GM12874 (cell line): ENCODE data around the gene PI16.

Experiments used
- TF ChIP-seq, protein P1 (sequence below): IDR thresholded peaks from 2 replicates; pipeline ENCODE4 v1.5.1; 2011; ENCODE audit warnings: low read depth, mild to moderate bottlenecking, control low read depth, low read length, moderate library complexity; ENCODE audit not compliant: insufficient read depth

Gene PI16

GRCh38 chr6:36979347-36979742 lies 24.8 kb downstream of the PI16 start:
- TF ChIP-seq, protein P1, sequence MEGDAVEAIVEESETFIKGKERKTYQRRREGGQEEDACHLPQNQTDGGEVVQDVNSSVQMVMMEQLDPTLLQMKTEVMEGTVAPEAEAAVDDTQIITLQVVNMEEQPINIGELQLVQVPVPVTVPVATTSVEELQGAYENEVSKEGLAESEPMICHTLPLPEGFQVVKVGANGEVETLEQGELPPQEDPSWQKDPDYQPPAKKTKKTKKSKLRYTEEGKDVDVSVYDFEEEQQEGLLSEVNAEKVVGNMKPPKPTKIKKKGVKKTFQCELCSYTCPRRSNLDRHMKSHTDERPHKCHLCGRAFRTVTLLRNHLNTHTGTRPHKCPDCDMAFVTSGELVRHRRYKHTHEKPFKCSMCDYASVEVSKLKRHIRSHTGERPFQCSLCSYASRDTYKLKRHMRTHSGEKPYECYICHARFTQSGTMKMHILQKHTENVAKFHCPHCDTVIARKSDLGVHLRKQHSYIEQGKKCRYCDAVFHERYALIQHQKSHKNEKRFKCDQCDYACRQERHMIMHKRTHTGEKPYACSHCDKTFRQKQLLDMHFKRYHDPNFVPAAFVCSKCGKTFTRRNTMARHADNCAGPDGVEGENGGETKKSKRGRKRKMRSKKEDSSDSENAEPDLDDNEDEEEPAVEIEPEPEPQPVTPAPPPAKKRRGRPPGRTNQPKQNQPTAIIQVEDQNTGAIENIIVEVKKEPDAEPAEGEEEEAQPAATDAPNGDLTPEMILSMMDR = peak; percentile 58; the same call in 1 of the 2 replicates

GRCh38 chr6:36980129-36980528 lies 25.6 kb downstream of the PI16 start:
- TF ChIP-seq, protein P1 = no peak

DNA sequence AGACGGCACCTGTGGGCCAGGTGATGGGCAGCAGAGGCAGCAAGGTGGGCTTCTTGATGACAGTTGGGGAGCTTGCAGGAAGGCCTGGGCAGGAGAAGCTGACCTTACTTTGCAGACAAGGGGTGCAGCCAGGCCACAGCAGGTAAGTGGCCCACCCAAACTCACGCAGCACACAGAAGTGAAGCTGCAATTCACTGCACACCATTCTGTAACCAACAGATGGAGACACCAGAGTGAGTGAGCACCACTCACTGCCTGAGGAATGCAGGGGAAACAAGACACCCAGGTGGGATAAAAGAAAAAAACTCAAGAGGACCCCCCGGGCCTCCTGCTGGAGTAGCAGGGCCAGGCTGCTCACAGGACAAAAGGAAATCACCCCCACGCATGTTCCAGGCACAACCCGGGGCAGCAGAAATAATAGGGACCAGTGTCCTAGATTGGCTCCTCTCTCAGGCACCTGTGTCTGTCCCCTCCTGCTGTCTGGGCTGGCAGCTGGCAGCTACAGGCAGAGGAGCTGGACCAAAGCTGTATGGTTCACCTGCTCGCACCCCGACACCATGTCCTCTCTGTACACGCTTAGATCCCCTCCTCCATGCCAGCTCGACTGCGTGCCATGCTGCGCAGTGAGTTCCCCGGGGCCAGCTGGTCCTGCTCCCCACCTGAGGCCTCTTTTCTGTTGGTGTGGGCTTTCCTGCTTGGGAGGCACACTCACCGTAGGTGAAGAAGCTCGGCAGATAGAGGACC lies 26.5 kb downstream of the PI16 start:
- TF ChIP-seq, protein P1 = no peak

GRCh38 chr6:36983538-36983937 lies 29.0 kb downstream of the PI16 start:
- TF ChIP-seq, protein P1 = no peak

- TF ChIP-seq, protein P1 = no peak
Observed at GRCh38 chr6:36984581-36985416, 30.3 kb downstream of the PI16 start.

DNA sequence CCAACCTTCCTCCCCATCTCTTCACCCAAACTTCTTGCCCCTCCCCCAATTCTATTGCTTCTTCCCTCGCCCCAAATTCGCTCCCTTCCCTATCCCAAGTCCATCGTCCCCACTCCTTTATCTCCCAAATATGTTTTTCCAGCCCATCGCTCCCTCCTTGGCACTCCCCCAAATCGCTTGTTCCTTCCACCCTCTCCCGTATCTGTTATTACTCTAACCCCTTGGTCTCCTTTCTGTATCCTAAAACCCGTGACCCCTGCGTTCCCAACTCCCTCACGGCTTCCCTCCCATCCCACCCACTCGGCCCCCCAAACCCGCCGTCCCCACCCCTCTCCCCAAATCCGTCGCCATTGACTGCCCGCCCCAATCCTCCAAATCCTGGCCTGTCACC lies 30.9 kb downstream of the PI16 start:
- TF ChIP-seq, protein P1 = no peak
